ENCODE data around the gene MIAT.

GRCh38 chr22:26707090-26707489 lies 49.7 kb downstream of the MIAT start:
- TF ChIP-seq EZH2 (IDR thresholded peaks at IDR 0.05) (no peak), POLR2AphosphoS5 (IDR thresholded peaks at IDR 0.05; ENCODE audit: borderline replicate concordance, low read depth, low read length) (no peak)
